GM18868 (cell line): Measurements from ENCODE around the gene SRGAP1.
"Not testable (repeated sequence)": the region's sequence is repeated elsewhere in the genome, so short reads cannot be mapped to it uniquely, and the experiment has no call there.

Source experiments
- ATAC-seq: cut with Tn5 transposase; IDR thresholded peaks from one replicate; pipeline ENCODE4 v1.9.1; 2021; ENCODE audit warnings: mild to moderate bottlenecking, moderate library complexity; ENCODE audit not compliant: unreplicated experiment

The SRGAP1 gene

DNA sequence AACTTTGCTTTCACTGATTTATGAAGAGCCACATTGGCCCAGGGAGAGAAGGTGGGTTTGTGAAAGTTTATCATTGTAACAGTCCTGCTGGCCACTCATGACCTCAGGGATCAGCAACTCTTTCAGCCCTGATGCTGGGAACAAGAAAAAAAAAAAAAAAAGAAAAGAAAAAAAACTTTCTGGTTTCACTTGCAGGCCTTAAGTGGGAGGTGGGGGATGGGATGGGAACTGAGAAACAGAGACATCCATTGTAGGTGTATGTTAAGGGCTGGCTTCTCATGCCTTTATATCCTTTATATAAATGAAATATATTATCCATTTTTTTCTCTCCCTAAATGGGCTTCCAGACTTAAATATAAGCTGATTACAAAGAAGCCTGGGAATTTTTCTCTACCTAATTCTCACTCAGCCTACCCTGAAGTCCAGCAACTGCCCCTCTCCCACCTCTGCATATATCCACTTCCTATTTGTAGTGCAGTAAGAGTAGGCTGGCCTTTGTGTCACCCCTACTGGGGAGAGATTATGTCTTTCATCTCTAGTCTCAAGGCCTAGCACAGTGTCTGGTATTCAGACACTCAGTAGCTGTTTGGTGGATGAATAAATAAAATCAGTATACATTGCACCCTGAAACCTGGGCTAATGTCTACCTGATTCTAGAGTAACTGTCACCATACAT is 190.5 kb downstream of the SRGAP1 start:
- no peak for ATAC-seq

DNA sequence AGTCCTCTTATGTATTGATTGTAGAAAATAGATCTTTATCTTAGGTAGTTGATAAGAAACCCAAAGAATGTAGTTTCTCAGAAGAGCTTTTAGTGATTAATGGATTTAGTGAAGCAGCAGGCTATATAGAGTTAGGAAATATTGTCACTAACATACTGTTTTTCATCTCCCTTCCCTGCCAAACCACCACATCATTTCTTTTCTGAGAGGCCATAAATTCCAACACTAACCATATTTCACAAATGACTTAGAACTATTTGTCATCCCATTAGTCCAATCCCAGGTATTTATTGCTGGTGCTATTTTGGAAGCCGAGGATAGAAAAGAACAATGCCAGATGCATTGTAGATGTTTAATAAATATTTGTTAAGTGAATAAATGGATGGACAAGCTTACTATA is 191.9 kb downstream of the SRGAP1 start:
- ATAC-seq = no peak

DNA sequence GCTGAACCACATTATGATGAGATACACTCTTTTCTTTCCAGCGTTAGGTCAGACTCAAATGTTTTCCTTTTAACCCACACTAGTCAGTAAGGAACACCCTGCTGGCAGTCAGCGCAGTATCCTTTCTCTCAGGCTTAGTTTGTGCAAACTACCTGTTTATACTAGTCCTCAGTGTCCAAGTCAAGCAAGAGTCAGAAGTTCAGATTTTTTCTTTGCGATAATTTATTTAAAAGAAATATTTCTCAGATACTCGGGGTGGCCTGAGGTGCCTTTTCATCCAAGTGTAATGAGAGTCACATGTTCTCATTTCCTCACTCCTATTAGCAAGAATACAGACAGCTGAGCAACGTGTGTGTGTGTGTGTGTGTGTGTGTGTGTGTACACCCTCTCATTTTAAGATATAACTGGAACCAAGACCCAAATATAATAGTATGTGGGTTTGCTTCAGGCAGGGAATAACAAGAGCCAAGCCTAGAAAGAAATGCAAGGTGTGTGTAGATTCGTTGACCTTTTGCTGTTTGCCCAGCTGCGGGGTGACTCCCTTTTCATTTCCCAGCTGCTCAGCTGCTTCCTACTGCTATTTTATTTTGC is 194.9 kb downstream of the SRGAP1 start:
- no peak for ATAC-seq

DNA sequence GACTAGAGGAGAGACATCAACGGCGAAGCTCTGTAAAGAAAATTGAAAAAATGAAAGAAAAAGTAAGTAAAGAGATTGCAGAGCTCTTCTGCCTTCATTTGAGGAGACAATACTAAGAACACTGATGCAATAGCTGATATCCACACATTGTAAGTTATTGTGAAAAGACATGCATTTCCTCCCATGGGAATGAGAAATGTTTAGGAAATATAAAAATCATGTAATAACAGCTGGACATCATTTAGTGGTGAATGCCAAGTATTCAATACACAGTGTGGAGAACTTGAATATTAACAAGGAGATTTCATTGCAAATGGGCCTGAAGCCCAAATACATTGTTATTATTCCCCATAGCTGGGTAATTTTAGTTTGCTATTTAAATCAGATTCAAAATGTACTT is 198.4 kb downstream of the SRGAP1 start:
- no peak for ATAC-seq

DNA sequence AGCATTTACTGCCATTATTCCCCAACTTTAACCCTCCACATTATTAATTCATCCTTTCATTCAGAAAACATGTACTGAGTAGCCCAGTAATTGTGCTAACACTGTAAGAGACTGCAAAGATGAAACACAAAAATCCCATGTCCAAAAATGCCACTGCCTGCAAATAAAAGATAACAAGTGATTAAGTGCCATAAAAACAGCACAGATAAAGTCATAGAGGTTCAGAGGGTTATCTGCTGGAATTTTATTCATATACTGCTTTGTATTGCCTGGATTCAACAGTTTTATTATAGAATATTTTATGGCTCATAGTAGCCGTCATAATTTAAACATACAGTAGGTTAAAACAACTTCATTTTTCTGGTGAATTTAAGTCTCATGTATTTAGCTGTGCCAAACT is 199.7 kb downstream of the SRGAP1 start:
- no peak for ATAC-seq

DNA sequence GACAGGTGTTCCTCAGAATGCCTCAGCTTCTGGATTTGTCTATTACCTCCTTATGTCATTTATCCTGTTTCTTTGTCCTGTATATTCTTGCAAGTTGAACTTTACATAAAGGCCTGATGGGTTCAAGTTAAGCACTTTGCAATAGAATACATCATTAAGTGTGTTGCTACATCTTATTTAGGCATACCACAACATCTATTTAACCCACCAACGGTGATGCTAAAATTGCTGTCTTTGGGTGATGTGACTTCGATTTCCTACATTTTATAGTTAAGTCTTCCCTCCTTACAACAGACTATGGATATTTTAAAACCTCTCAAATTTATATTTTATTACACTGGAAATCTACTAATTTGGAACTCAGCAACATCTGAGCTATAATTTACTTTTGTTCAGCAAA is 206.6 kb downstream of the SRGAP1 start:
- ATAC-seq = no peak

DNA sequence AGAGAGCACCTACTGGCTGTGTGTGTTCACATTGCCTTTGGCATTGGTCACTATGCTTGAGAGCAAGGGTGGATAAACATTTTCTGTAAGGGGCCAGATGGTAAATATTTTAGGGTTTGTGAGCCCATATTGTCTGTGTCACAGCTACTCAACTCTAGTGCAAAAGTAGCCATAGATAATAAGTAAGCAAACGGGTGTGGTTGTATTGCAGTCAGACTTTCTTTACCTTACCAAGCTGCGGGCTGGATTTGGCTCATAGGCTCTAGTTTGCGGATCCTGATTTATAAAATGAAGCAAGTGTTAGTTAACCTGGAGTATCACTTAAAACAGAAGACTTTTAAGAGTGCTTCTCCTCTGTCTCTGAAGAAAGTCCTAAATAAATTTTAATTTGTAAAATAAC is 208.6 kb downstream of the SRGAP1 start:
- ATAC-seq = no peak

DNA sequence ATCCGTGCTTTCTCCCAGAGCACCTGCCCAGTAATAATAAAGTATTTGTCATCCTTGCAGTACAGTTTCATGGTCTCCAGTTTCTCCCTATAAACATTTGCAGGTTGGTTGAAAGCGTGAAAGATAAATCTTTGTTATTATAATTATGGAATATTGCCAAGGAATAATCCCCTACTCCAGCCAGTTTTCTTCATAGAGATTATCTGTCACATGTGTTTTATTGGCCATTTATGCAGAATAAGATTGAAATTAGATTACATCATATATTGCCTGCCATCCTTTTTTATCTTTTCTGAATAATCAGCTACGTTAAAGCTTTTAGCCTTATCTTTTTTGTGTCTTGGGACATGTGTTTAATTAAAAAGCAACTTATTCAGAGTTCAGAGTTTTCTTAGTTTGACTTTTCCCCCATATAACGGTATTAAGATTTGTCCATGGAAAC is 209.6 kb downstream of the SRGAP1 start:
- no peak for ATAC-seq

DNA sequence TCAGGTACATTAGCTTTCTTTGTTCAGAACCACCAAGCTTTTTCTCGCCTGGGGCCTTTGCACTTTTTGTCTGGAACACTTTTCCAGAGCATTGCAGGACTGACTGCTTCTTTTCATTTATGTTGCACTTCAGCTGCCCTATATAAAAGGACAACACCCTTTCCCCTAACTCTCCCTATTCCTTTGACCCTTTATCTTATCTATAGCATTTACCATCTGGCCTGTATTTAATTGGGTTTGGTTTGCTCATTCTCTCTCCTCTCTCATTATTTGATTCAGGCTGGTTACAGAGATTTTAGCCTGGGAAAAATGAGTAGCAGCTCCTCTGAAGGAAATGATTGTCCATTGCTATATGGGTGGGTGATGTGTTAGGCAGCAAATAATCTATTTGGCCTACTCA is 212.2 kb downstream of the SRGAP1 start:
- ATAC-seq = no peak

DNA sequence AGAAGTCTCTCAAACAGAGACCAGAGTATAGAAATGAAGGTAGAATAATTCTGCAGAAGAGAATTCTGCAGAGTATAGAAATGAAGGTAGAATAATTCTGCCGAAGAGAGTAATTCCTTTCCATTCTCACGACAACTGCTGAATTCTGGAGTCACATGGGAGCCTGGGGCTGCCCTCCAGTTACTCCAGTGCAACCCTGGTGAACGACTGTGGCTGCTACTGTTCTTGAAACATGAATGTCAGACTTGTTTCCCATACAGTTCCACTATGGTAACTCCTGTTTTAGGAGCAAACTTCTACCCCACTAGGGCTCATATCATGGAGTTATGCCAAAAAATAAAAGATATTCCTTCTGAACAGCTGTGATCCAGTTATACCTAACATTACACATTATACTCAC is 213.2 kb downstream of the SRGAP1 start:
- no peak for ATAC-seq

DNA sequence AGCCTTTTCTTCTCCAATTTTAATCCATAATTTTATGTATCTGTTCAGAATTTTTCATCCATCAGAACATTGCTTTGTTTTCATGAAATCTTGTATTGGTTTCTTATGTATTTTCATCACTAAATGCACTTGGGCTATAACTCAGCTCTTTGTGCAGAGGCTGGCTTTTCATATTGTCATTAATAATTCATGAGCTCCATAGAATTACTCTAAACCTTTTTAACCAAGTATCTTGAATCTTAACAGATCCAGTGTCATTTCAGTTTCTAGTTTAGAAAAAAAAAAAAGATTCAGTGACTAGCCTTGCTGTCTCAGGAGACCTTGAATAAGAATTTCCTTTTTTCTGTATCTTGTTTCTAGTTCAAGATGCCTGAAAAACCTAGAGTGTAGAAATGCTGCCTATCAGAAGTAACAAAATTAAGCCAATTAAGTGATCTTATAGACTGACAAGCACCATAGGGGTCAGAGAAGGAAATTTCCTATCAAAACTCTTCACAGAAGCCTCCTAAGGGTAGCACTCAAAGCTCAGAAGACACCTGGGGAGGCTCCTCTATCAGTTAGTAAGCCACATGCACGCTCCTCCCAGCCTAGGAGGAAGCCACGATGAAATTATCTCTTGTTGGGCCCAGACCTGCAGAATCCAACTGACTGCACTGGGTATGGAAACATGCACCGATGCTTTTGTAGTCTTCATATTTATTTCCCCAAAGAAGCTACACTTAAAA is 214.2 kb downstream of the SRGAP1 start:
- no peak for ATAC-seq

DNA sequence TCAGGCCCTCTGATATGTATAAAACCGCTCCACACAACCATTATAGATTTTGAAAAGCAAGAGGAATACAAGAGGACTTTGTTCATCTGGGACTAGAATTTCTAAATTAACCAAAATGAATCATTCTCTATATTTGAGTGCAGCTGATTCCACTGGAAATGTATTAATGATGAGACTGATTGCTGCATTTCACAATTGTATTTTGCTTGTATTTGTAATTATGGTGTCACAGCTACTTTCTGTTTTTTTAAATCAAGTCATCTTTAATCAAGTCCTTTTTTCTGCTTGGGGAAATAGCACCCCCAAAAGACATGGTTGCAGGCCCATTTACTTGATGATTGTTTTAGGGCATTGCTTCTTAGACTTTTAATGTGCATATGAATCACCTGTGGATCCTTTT is 215.2 kb downstream of the SRGAP1 start:
- ATAC-seq = no peak

DNA sequence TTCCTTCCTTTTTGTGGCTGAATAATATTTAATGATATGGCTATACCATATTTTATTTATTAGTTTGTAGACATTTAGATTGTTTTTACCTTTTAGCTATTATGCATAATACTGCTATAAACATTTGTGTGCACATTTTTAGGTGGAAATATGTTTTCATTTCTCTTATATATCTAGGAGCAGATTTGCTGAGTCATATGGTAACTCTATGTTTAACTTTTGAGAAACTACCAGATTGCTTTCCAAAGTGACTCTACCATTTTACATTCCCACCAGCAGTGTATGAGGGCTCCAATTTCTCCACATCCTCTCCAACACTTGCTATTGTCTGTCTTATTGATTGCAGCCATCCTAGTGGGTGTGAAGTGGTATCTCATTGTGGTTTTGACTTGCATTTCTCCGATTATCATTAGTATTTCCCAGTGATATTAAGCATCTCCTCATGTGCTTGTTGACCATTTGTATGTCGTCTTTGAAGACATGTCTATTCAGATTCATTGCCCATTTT is 217.4 kb downstream of the SRGAP1 start:
- no peak for ATAC-seq

DNA sequence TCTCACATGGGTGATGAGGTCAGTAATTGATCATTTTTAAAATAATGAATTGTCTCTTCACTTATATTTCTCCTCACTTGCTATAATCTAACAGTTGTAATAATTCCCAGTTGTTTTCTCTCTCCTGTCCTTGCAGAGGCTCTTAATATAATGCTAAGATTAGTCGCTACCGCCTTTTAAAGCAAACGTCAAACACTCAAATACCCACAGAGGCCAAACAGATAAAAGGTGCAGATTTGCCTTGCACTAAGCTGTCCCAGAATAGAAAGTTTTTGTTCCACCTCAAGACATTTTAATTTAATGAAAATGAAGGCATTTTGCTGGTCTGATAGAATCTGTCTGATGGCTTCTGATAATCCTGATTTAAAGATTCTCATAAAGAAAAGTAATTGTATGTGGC is 218.6 kb downstream of the SRGAP1 start:
- no peak for ATAC-seq

DNA sequence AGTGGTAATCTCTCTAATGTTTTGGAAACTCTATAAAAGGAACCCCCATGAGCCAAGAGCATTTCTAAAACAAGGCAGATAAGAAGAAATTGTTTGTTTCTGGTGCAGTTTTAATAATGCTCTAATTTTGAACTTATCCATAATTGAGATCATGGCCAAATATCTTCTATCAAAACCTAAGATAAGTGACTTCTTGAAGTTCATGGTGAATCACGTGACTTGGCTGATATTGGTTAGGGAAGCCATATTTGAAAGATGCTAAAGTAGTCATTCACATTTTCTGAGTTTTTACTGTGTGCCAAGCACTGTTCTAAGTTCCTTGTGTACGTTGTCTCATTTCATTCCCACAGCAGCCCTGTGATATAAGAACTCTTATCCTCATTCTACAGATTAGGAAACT is 219.7 kb downstream of the SRGAP1 start:
- ATAC-seq = no peak

DNA sequence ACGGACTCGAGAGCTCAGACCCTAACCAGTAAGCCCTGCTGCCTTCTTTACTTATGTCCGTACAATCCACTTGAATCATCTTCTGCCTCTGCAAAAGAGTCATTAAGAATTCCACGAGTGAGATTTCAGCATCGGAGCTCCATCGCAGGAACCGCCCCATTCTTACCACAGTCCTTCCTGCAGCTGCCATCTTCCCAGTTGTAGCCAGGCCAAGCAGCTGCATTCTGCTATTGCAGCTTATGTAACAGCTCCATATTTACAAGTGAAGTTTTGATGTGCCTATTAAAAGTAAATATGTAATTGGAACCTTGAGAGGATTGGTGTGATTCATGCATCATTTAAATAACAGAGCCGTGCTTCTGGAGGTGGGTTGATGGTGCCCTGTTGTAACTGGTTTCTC is 220.2 kb downstream of the SRGAP1 start:
- no peak for ATAC-seq

DNA sequence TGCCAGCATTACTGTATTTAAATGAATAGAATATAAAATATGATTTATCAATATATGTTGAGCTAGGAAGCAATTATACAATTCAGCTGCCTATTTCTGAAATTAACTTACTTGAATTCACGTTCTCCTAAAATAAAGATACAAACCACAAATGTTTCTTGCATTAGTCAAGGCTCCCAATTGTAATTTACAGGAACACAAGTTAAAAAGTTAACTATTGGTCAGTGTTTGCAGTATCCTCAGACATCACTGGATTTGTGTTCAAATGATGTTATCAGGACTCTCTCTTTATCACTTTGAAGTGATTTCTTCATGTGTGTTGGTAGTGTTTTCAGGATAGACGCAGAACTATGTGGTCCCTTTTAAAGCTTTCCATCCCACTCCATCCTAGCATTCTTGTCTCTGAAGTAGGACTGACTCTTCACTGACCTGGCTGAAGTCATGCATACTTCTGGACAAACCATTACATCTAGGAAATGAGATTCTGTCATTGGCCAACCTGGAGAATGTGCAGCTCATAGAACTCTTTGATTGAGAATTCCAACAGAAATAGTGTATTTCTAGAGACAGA is 221.5 kb downstream of the SRGAP1 start:
- ATAC-seq = no peak

DNA sequence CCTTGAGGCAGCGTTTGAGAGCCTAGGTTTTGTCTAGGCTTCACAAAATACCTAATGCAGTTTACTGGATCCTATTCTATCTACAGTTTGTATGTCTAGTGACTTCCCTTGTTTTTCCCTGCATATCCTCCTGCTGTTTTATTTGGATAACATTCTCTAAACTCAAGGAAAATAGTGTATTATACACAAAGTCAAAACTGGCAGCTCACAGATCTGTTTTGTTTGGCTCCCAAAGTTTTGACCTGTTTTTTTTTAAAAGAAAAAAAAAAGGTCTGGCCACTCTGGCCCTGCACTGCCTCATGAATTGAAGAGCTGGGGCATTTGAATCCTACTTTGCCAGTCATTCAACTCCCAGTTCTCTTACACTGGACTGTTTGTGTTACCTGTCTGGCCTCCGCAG is 222.3 kb downstream of the SRGAP1 start:
- ATAC-seq = no peak

DNA sequence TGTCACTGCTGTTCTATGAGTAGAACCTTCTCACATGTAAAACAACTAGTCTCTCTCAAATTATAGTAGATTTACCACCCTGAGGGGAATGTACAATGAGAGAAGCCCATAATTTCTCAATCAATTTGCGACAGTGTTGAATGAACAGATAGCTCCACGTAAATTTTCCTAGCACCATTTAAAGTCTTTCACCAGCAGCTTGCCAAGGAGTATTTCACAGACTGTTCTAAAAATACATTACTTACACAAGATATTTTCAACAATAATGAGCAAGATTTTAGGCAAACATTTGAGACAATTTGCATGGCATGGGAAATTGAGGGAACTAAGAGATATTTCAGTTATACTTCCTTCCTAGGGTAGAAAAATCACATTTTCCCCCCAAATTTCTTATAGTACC is 226.0 kb downstream of the SRGAP1 start:
- ATAC-seq = no peak

DNA sequence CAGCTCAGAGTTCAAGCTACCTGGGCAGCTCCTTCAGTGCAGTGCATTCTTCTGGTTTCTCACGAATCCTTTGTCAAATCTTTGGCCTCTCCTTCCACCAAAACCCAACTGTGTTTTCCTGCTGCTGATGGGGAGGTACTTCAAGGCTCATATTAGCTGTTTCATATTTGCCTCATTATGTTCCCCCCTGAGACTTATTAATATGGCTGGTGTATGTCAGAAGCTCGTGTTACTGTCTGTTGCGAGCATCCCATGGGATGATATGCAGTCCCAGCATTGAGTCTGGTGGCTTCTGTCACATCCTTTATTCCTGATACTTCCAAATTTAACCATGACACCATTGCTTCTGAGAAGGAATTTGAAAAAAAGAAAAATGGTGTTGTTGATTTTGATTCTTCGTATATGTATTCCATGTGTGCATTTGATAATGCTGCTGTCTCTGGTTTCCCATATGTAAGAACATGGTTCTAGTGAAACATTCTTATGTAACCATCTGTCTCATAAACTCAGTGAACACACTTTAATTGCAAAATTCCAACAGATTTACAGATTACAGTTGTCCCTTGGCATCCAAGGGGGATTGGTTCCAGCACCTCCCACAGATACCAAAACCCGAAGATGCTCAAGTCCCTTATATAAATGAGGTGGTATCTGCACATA is 228.5 kb downstream of the SRGAP1 start:
- no peak for ATAC-seq

DNA sequence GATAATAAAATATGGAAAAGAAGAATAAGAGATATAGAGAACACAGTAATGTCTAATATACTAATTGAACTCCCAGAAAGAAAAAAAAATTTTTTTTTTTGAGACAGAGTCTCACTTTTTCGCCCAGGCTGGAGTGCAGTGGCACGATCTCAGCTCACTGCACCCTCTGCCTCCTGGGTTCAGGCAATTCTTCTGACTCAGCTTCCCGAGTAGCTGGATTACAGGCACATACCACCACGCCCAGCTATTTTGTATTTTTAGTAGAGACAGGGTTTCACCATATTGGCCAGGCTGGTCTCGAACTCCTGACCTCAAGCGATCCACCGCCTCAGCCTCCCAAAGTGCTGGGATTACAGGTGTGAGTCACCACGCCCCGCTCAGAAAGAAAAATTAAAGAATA is 232.1 kb downstream of the SRGAP1 start:
- ATAC-seq = not testable (repeated sequence)
